Endothelial cell of umbilical vein (primary cell): ENCODE data around the gene FHIT.

ENCODE experiments used
- CTCF ChIP-seq, 2 donors: IDR thresholded peaks; 1 replicate in 1 of 2; 2 replicates in 1 of 2; pipeline ENCODE4 v1.5.1; 2011; ENCODE audit warnings: low read length in 2 of 2, mild to moderate bottlenecking in 2 of 2, moderate library complexity in 2 of 2, control low read depth in 1 of 2, inconsistent platforms in 1 of 2, low read depth in 1 of 2; ENCODE audit not compliant: insufficient read depth in 1 of 2; ENCODE audit errors: extremely low read depth in 1 of 2
- EZH2 ChIP-seq: IDR thresholded peaks from 2 replicates; pipeline ENCODE4 v1.6.1; 2012; ENCODE audit warnings: borderline replicate concordance, low read depth, mild to moderate bottlenecking, moderate library complexity, low read length, inconsistent platforms; ENCODE audit not compliant: severe bottlenecking
- JUN ChIP-seq: IDR thresholded peaks from 2 replicates; pipeline ENCODE4 v1.6.1; 2011; ENCODE audit warnings: borderline replicate concordance, low read depth; ENCODE audit not compliant: insufficient read length, insufficient read depth
- MAX ChIP-seq: IDR thresholded peaks from 2 replicates; pipeline ENCODE4 v1.6.1; 2011; ENCODE audit not compliant: insufficient read depth, insufficient read length
- MYC ChIP-seq: IDR thresholded peaks from one replicate; pipeline ENCODE4 v1.6.1; 2011; ENCODE audit warnings: mild to moderate bottlenecking, low read depth, low read length
- POLR2A ChIP-seq: IDR thresholded peaks from 2 replicates; pipeline ENCODE4 v1.6.1; 2012; ENCODE audit warnings: low read depth, mild to moderate bottlenecking, control low read depth, low read length
- POLR2AphosphoS5 ChIP-seq: IDR thresholded peaks from 2 replicates; pipeline ENCODE4 v1.6.1; 2012; ENCODE audit warnings: low read depth, mild to moderate bottlenecking, control low read depth, low read length, moderate library complexity; ENCODE audit not compliant: insufficient read depth

- no peak for TF ChIP-seq CTCF (IDR thresholded peaks at IDR 0.05; ENCODE audit: extremely low read depth in 1 of 2, insufficient read depth in 1 of 2, low read depth in 1 of 2, low read length in 2 of 2)
- TF ChIP-seq POLR2A = no peak
- no peak for TF ChIP-seq MYC
- no peak for TF ChIP-seq MAX
- no peak for TF ChIP-seq EZH2
- TF ChIP-seq POLR2AphosphoS5 = no peak
- no peak for TF ChIP-seq JUN
Observed at GRCh38 chr3:60085649-60086048, 1165.6 kb downstream of the FHIT start.
